ENCODE data around the gene DTNA.

DNA sequence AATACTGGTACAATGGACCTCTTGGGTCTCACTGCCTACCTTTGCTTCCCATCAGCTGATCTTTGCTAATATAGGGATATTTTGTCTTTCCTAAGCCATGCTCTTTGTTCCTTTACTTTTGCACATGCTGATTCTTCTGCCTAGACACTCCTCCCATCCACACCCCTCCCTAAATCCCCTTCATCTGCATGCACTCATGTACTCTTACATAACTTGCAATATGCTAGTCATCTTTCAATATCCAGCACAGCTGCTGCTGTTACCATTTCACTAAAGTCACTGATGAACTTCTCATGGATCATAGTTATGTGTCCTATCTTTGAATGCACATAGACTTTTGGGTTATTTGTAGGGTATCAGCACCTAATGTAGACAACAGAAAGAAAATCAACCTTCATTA lies 18.5 kb upstream of the DTNA start:
- no peak for TF ChIP-seq CTCF (IDR thresholded peaks at IDR 0.05; ENCODE audit: low read length)
- TF ChIP-seq EZH2 (IDR thresholded peaks at IDR 0.05; ENCODE audit: borderline replicate concordance, low read length): no peak

Data from OCI-LY1 (cell line).